ENCODE results near the gene OGDH.
"Not testable (repeated sequence)": the region's sequence is repeated elsewhere in the genome, so short reads cannot be mapped to it uniquely, and the experiment has no call there.

Gene OGDH

DNA sequence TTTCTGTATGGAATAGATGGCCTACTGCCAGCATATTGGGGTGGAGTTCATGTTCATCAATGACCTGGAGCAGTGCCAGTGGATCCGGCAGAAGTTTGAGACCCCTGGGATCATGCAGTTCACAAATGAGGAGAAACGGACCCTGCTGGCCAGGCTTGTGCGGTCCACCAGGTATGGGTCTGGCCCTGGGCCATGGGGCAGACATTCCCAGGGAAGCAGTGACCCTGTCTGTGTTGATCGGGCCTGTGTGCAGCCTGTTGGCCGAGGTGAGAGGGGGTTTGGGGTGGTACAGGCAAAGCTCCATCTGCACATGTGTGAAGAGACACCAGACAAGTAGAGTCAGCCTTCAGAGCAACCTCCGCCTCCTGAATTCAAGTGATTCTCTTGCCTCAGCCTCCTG is 67.3 kb downstream of the OGDH start:
- no peak for DNase-seq

DNA sequence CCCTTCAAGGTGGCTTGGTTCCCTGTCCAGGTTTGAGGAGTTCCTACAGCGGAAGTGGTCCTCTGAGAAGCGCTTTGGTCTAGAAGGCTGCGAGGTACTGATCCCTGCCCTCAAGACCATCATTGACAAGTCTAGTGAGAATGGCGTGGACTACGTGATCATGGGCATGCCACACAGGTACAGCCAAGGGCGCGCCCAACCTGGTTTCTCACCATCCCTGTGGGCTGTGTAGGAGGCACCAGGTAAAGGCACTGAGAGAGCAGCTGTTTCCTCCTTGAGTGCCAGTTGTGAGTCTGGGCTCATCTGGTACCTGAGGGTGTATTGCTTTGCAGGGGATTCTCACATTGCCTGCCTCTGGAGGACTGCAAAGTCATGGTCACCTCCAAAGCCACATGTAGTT is 68.0 kb downstream of the OGDH start:
- no peak for DNase-seq

DNA sequence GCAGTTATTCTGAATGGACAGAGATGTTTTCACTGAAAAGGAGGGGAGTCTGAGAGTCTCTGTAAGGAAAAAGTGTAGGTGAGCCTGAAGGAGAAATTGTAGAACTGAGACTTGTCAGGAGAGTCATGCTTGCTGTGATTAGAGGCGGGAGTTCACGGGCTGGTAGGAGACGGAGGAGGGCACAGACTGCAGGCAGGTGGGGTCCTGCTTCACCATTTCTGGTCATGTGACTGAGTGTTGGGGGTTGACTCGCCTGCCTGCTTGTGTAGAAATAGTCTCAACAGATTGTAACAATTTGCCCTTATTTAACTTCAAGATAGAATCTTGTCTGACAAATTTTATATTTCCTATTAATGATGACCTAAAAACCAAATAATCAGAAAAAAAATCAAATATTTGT is 70.3 kb downstream of the OGDH start:
- DNase-seq: no peak

DNA sequence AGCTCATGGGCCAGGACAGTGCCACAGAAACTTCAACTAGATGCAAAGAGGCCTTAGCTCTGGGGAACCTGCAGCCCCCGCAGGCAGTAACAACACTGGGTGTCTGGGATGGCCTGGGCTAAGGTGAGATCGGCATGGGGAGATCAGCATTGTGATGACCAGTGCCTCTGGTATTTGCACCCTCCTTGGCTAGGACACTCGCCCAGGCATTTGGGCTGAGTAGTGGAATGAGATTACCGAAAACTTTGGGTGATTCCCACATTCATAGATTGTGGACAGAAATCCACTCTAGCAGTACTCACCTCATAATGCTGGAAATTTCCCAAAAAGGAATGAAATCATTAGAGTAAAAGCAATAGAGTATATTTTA is 71.7 kb downstream of the OGDH start:
- DNase-seq: no peak

DNA sequence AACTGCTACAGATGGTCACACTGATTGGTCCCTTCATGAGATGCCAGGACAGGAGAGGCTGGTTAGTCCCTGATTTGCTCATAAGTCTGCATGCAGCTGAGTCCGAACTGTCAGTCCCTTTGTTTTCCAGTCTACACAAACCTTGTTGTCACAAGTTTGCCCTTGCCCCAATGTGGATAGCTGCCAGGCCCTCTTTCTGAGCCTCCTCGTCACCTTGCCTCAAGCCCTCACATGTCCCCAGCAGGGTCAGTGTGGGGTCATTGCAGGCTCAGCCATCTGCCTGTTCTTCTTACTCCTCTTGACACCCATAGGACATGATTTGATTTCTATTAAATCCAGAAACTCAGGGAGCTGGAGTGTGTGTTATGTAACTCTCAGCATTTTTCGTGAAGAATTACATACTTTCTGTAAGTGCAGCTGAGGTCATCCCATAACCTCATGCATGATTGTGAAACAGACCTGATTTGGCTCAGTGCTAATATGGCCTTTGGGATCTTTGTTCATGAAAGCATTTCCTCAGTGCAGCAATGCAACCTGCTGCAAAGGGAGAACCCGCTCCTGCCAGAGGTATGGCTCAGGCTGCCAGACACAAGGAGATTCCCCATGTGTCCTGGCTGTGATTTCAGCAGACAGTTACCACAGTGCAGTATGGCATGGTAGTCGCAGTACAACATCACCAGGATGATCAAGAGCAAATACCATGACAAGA is 72.2 kb downstream of the OGDH start:
- DNase-seq: no peak

DNA sequence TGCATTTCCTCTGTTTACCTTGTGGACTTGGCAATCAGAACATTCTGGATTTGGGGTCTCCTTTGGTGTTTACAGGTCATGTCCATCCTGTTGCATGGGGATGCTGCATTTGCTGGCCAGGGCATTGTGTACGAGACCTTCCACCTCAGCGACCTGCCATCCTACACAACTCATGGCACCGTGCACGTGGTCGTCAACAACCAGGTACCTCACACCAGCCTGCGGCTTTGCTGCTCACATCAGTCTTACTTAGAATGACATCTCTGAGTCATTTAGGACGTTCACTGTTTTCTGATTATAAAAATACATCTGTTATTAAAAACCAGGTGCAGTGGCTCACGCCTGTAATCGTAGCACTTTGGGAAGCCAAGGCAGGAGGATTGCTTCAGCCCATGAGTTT is 75.2 kb downstream of the OGDH start:
- no peak for DNase-seq

DNA sequence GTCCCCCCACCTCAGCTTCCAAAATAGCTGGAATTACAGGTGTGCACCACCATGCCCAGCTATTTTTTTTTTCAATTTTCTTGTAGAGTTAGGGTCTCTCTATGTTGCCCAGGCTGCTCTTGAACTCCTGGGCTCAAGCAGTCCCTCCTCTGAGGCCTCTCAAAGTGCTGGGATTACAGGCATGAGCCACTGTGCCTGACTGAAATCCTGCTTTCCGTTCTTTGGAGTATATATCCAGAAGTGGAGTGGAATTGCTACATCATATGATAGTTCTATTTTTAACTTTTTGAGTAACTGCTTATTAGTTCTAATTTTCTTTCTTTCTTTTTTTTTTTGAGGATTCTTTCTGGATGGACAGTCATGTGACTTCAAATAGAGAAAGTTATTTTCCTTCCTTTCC is 79.3 kb downstream of the OGDH start:
- no peak for DNase-seq

DNA sequence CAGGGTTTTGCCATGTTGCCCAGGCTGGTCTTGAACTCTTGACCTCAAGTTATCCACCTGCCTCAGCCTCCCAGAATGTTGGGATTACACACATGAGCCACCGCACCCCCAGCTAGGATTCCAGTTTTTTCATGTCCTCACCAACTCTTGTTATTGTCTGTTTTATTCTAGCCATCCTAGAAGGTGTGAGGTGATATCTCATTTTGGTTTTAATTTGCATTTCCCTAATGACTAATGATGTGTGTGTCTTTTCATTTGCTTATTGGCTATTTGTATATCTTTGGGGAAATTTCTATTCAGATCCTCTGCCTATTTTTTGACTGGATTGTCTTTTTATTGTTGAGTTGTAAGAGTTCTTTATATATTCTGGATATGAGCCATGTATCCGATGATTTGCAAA is 83.0 kb downstream of the OGDH start:
- no peak for DNase-seq

DNA sequence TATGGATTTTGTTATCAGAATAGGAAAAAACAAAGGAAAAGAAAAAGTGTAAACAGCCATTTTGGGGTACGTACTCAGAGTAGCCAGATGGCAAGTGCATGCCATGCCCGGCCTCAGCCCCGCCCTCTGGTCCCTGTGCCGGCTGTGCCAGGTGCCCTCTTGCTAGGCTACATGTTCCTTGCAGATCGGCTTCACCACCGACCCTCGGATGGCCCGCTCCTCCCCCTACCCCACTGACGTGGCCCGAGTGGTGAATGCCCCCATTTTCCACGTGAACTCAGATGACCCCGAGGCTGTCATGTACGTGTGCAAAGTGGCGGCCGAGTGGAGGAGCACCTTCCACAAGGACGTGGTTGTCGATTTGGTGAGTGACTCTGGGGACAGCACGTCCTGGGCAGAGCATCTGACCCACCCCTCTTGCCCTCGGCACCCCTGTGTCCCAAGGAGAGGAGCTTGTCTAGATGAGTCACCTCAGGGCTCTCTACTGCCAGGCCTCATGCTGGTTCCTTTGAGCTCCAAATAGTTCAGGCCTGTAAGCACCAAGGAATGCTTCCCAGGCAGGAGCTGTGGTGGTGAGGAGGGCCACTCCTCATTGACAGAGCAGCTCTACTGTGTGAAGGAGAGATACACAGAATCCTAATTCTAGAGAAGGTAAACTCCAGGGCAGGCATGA is 87.3 kb downstream of the OGDH start:
- DNase-seq: no peak

DNA sequence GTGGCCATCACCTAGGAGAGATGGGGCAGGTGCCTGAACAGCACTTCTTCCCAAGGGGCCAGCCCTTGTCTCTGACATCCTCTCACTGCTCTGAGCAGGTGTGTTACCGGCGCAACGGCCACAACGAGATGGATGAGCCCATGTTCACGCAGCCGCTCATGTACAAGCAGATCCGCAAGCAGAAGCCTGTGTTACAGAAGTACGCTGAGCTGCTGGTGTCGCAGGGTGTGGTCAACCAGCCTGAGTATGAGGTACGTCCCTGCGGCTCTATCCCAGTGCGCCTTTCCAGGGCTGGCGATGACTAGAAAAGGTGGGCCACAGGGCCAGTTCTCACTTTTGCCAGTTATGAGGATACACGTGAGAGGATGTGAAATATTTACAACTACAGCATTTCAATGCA is 87.9 kb downstream of the OGDH start:
- no peak for DNase-seq

DNA sequence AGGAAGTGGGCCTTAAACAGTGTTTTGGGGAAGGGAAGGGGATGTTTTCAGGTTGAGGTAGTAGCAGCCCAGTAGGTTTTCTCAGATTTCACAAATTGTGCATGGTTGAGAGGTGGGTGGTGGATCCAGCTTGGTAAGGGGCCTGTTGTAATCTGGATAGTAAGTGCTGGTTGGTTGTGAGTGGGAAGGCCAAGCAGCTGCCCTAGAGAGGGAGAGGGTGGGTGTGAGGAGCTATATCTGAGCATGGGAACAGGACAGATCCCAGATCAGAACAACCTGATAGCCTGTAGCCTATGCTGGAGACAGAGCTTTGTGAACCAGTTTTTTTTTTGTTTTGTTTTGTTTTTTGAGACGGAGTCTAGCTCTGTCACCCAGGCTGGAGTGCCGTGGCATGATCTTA is 88.3 kb downstream of the OGDH start:
- DNase-seq: no peak

DNA sequence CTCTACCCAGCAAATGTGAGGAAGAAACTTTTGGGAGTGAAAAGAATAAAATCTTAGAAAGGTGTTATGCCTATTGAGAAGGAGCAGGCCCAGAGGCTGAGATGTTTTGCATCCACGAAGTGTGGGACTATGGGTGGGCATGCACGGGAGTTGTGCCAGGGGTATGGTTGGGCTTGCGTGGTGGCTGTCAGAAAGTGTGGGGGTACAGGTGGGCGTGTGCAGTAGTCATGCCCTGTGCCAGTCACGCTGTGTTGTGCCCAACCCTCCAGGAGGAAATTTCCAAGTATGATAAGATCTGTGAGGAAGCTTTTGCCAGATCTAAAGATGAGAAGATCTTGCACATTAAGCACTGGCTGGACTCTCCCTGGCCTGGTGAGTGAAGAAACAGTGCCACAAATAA is 89.3 kb downstream of the OGDH start:
- DNase-seq: no peak

DNA sequence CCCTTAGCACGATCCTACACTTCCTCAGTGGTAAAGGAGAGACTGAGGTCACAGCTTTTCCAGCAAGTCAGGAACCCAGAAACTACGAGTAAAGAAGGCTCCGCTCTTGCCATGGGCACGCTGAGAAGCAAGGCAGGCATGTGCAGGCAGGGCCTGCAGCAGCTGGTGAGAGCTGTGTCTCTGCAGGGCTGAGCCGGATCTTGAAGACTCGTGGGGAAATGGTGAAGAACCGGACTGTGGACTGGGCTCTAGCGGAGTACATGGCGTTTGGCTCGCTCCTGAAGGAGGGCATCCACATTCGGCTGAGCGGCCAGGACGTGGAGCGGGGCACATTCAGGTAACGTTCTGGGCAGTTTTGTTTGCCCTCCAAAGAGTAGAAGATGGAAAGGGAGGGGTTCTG is 90.3 kb downstream of the OGDH start:
- DNase-seq: no peak

DNA sequence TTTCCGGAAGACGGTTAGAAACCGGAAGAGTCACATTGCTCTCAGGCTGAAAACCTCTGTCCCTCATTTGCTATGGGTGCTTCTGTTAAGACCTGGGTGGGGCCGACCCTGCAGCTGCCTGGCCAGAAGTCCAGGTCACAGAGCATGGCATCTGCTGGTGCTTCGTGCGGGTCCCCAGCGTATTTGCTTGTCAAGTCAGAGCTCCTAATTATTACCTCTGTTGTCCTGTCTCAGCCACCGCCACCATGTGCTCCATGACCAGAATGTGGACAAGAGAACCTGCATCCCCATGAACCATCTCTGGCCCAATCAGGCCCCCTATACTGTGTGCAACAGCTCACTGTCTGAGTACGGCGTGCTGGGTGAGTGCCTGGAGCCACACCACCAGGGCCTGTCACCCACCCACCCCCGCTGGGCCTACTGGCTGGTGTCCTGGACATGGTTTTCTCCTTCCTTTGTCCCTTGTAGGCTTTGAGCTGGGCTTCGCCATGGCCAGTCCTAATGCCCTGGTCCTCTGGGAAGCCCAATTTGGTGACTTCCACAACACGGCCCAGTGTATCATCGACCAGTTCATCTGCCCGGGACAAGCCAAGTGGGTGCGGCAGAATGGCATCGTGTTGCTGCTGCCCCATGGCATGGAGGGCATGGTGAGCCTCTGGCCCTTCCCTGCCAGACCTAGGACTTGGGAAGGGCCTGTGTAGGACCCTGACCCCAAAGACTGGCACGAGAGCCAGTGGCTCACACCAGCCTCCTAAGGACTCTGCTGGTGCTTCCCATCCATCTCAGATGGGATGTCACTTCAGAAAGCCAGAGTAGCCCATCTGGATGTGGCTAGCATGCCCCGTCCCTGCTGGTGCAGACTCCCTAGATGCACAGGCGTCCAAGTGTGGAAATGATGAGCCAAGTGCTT is 91.0 kb downstream of the OGDH start:
- no peak for DNase-seq

DNA sequence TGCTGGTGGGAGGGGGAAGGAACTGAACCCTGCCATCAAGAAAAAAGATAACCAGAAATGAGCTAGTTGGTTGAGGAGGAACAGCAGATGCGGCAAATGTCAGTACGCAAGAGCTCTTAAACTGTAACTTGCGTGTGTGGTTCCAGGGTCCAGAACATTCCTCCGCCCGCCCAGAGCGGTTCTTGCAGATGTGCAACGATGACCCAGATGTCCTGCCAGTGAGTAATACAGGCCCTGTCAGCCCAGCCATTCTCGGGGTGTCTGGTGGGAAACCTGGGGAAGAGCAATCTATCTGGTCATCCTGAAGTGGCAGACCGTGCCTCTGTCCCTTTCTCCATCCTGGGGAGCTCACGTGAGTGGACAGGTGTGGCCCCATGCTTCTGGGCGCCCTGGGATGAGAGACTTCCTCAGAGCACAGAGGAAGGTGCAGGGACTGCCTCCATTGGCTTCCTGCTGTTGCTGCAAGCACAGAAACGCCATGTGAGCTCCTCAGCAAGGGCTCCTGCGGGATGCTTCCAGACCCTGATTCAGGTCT is 91.7 kb downstream of the OGDH start:
- no peak for DNase-seq

DNA sequence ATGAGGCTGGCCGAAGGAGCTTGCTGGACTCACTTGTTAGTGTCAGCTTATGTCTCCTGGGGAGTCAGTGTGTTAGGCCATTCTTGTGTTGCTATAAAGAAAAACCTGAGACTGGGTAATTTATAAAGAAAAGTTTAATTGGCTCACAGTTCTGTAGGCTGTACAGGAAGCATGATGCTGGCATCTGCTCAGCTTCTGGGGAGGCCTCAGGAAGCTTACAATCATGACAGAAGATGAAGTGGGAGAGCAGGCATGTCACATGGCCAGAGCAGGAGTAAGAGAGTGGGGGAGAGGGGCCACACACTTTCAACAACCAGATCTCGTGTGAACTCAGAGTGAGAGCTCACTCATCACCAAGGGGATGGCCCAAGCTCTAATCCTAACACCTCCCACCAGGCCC is 93.2 kb downstream of the OGDH start:
- DNase-seq: not testable (repeated sequence)

DNA sequence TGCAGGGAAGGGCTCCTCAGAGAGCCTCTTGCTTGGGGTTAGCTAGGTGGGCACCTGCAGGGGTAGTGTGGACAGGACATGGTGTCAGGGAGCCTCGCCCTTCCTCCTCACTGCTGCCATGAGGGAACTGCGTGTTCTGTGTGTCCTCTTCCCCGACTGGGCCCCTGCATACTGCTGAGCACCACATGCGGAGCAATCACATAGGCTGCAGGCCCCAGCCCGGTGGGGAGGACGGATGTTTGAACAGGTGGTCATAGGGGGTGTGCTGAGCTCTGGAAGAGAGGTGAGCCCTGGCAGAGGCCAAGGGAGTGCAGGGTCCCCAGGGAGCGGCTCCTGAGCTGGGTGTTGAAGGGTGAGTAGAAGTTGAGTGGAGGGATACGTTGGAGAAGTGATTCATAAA is 93.9 kb downstream of the OGDH start:
- DNase-seq: no peak

DNA sequence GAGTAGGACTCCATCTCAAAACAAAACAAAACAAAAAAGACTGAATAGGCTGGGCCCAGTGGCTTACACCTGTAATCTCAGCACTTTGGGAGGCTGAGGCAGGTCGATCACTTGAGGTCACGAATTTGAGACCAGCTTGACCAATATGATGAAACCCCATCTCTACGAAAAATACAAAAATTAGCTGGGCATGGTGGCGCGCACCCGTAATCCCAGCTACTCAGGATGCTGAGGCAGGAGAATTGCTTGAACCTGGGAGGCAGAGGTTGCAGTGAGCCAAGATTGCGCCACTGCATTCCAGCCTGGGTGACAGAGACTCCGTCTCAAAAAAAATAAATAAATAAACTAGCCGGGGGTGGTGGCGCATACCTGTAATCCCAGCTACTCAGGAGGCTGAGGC is 97.0 kb downstream of the OGDH start:
- not testable (repeated sequence) for DNase-seq

DNA sequence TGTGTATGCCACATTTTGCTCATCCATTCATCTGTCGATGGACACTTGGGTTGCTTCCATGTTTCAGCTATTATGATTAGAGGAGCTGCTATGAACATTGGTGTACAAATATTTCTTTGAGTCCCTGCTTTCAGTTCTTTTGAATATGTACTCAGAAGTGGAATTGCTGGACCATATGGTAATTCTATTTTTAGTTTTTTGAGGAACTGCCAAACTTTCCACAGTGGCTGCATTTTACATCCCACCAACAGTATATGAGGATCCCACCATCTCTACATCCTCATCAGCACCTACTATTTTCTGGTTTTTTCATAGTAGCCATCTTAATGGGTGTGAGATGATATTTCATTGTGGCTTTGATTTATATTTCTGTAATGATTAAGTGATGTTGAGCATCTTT is 97.5 kb downstream of the OGDH start:
- no peak for DNase-seq

DNA sequence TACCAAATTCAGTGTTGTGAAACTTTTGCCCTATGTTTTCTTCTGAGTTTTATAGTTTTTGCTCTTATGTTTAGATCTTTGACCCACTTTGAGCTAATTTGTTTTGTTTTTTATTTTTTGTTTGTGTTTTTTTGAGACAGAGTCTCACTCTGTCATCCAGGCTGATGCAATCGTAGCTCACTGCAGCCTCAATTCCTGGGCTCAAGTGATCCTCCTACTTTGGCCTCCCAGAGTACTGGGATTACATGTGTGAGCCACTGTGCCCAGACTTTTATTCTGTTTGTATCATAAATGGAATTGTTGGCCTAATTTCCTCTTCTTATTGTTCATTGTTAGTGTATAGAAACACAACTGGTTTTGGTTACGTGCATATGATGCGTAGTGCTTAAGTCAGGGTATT is 99.0 kb downstream of the OGDH start:
- DNase-seq: no peak

DNA sequence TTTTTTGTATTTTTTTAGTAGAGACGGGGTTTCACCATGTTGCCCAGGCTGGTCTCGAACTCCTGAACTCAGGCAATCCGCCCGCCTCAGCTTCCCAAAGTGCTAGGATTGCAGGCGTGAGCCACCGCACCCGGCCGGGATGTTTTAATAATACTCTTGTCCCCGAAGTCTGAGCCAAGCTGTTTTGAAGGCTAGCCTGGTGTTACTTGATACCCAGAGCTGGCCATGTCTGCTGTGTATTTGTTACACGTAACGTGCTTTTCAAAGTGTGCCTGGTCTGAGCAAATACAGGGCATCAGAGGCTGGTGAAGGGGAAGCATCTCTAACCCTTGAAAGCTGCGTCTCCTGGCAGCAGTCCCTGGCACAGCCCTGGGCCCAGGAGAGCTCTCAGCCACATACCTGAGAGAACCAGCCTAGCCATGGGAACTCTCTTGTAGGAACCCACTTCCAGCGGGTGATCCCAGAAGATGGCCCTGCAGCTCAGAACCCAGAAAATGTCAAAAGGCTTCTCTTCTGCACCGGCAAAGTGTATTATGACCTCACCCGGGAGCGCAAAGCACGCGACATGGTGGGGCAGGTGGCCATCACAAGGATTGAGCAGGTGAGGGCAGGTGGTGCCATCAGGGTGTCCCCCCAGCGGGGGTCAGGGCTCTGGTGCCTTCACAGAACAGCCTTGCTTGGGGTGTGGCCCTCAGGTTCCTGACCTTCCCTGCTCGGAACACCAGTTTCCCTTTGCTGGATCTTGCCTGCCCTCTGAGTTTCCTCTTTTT is 100.5 kb downstream of the OGDH start:
- no peak for DNase-seq

DNA sequence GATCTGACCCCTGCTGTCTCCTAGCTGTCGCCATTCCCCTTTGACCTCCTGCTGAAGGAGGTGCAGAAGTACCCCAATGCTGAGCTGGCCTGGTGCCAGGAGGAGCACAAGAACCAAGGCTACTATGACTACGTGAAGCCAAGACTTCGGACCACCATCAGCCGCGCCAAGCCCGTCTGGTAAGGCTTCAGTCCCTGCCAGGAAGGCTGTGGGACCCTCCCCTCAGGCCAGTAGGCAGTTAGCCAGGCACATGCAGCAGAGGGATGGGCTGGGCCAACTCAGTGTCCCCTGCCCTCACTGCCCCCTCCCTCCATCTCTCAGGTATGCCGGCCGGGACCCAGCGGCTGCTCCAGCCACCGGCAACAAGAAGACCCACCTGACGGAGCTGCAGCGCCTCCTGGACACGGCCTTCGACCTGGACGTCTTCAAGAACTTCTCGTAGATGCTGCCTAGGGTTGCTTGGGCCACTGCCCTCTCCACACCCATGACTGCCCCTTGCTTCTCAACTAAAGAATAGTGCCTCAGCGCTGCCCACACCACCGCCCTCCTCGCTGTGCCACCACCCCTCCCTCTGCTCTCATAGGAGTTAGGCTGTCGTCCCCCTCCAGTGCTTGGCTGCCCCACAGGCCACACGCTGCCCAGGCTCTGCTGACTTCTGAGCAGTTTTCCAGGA is 101.3 kb downstream of the OGDH start:
- no peak for DNase-seq

Data from NCI-H1417 (cell line).